GM23338 (cell line): ENCODE measurements around the gene MYL4. TPM values are rescaled to one million over a fixed set of nuclear protein-coding genes. Genes with fewer than 3 reads are reported as not detected.

ENCODE experiments used
- ATAC-seq: fragments of 200-7000 bp; cut with Tn5 transposase; 3 replicates; pipeline ENCODE4 v1.9.1; 2020
- DNase-seq: peaks from one replicate; pipeline ENCODE4 v3.0.0-alpha.2; 2015; ENCODE audit warnings: low spot score
- H2AFZ ChIP-seq: fragments of 200-600 bp; sonication (generic); 2 replicates; pipeline ENCODE4 v1.8.0; 2016; ENCODE audit warnings: antibody characterized with exemption, mild to moderate bottlenecking, moderate library complexity
- H3F3A ChIP-seq: fragments of 200-600 bp; sonication (generic); replicated peaks from 2 replicates; pipeline ENCODE4 v1.8.0; 2017; ENCODE audit warnings: antibody characterized with exemption, mixed run types, low read depth
- H3K27ac ChIP-seq: fragments of 200-600 bp; sonication (generic); 2 replicates; pipeline ENCODE4 v1.6.1; 2016; ENCODE audit warnings: low read depth
- H3K27me3 ChIP-seq: fragments of 200-600 bp; sonication (generic); 2 replicates; pipeline ENCODE4 v1.8.0; 2016; ENCODE audit warnings: mild to moderate bottlenecking, mixed run types, moderate library complexity; ENCODE audit not compliant: insufficient read depth
- H3K36me3 ChIP-seq: fragments of 200-600 bp; sonication (generic); 2 replicates; pipeline ENCODE4 v1.8.0; 2016; ENCODE audit warnings: mild to moderate bottlenecking; ENCODE audit not compliant: insufficient read depth
- H3K4me1 ChIP-seq: fragments of 200-600 bp; sonication (generic); 2 replicates; pipeline ENCODE4 v1.8.0; 2016; ENCODE audit warnings: mild to moderate bottlenecking, moderate library complexity; ENCODE audit not compliant: insufficient read depth
- H3K4me2 ChIP-seq: fragments of 200-600 bp; sonication (generic); 2 replicates; pipeline ENCODE4 v1.7.1; 2017; ENCODE audit warnings: mixed run types
- H3K4me3 ChIP-seq: fragments of 200-600 bp; sonication (generic); 2 replicates; pipeline ENCODE4 v1.6.1; 2016; ENCODE audit warnings: mixed run types
- H3K79me2 ChIP-seq: fragments of 200-600 bp; sonication (generic); replicated peaks from 2 replicates; pipeline ENCODE4 v1.8.0; 2017; ENCODE audit warnings: mild to moderate bottlenecking; ENCODE audit not compliant: insufficient read depth
- H3K9me2 ChIP-seq: fragments of 200-600 bp; sonication (generic); 2 replicates; pipeline ENCODE4 v1.8.0; 2017; ENCODE audit not compliant: insufficient read depth
- H4K20me1 ChIP-seq: fragments of 200-600 bp; sonication (generic); replicated peaks from 2 replicates; pipeline ENCODE4 v1.8.0; 2017; ENCODE audit warnings: mild to moderate bottlenecking; ENCODE audit not compliant: insufficient read depth
- H3K27ac Mint-ChIP-seq: 2 replicates; pipeline ENCODE4 v1.8.0; 2020; ENCODE audit warnings: inconsistent platforms, mild to moderate bottlenecking, moderate library complexity, mixed read lengths
- H3K27me3 Mint-ChIP-seq: 3 replicates; pipeline ENCODE4 v1.8.0; 2022; ENCODE audit warnings: low read depth, mild to moderate bottlenecking, moderate library complexity, mixed read lengths, inconsistent platforms; ENCODE audit not compliant: insufficient read depth, poor library complexity
- H3K36me3 Mint-ChIP-seq: 3 replicates; pipeline ENCODE4 v1.8.0; 2021; ENCODE audit warnings: low read depth, mild to moderate bottlenecking, inconsistent platforms, moderate library complexity, mixed read lengths
- H3K4me1 Mint-ChIP-seq: 3 replicates; pipeline ENCODE4 v1.8.0; 2020; ENCODE audit warnings: mild to moderate bottlenecking, inconsistent platforms, mixed read lengths
- H3K4me3 Mint-ChIP-seq: 3 replicates; pipeline ENCODE4 v1.8.0; 2021; ENCODE audit warnings: moderate library complexity, mild to moderate bottlenecking, inconsistent platforms, mixed read lengths
- H3K9me3 Mint-ChIP-seq: 3 replicates; pipeline ENCODE4 v1.8.0; 2020; ENCODE audit warnings: moderate library complexity, mild to moderate bottlenecking, inconsistent platforms, mixed read lengths
- CREB1 ChIP-seq: fragments of 250-450 bp; sonication (Bioruptor Pico); IDR thresholded peaks from 2 replicates; pipeline ENCODE4 v1.5.0; 2020; ENCODE audit warnings: low read depth, mild to moderate bottlenecking, moderate library complexity
- EZH2 ChIP-seq: fragments of 200-600 bp; sonication (generic); IDR thresholded peaks from one replicate; pipeline ENCODE4 v1.8.0; 2017; ENCODE audit warnings: antibody characterized with exemption, mild to moderate bottlenecking, low read depth; ENCODE audit not compliant: unreplicated experiment
- JUNB ChIP-seq: IDR thresholded peaks from one replicate; pipeline ENCODE4 v1.6.1; 2016; ENCODE audit warnings: antibody characterized with exemption; ENCODE audit not compliant: unreplicated experiment
- NANOG ChIP-seq: IDR thresholded peaks from 2 replicates; pipeline ENCODE4 v1.6.1; 2016; ENCODE audit warnings: antibody characterized with exemption, borderline replicate concordance
- STAT1 ChIP-seq: IDR thresholded peaks from one replicate; pipeline ENCODE4 v1.6.1; 2016; ENCODE audit warnings: antibody characterized with exemption; ENCODE audit not compliant: unreplicated experiment
- ZNF114 ChIP-seq: fragments of 250-450 bp; sonication (Bioruptor Pico); IDR thresholded peaks from 2 replicates; pipeline ENCODE4 v1.5.0; 2020; ENCODE audit warnings: mild to moderate bottlenecking, moderate library complexity
- ZNF331 ChIP-seq: fragments of 250-450 bp; sonication (Bioruptor Pico); IDR thresholded peaks from 2 replicates; pipeline ENCODE4 v1.5.0; 2020; ENCODE audit warnings: low read depth, mild to moderate bottlenecking, moderate library complexity
- polyA plus RNA-seq: library from polyadenylated mRNA; unstranded; fragments of >200 nt; fragmentation: Nextera tagmentation; extraction: Ambion mirVana; gene quantifications from 2 replicates; pipeline ENCODE4 v1.2.1, GENCODE V29; 2016
- total RNA-seq: library from RNA; depleted of rRNA; stranded (reverse); fragments of >200 nt; shearing (Covaris generic); gene quantifications from 2 replicates; pipeline ENCODE4 v1.2.3, GENCODE V29; 2014
- TF ChIP-seq, protein P1 (sequence below): fragments of 250-450 bp; sonication (Bioruptor Pico); IDR thresholded peaks from 2 replicates; pipeline ENCODE4 v1.5.0; 2020; ENCODE audit warnings: mild to moderate bottlenecking, moderate library complexity
- TF ChIP-seq, protein P2 (sequence below), 2 experiments: fragments of 200-600 bp in 1 of 2; sonication (generic) in 1 of 2; conservative IDR thresholded peaks; 2 replicates each; pipeline versions ENCODE4 v1.5.1 to v1.6.1; 2016 to 2017; ENCODE audit warnings: antibody characterized with exemption in 2 of 2, low read depth in 2 of 2, mild to moderate bottlenecking in 2 of 2, moderate library complexity in 1 of 2
- TF ChIP-seq, protein P3 (sequence below): IDR thresholded peaks from 2 replicates; pipeline ENCODE4 v1.6.1; 2016; ENCODE audit warnings: antibody characterized with exemption

MYL4 gene
- total and polyA plus RNA-seq, 2 experiments from 2014 or later: 0.44 TPM; not detected in 1

DNA sequence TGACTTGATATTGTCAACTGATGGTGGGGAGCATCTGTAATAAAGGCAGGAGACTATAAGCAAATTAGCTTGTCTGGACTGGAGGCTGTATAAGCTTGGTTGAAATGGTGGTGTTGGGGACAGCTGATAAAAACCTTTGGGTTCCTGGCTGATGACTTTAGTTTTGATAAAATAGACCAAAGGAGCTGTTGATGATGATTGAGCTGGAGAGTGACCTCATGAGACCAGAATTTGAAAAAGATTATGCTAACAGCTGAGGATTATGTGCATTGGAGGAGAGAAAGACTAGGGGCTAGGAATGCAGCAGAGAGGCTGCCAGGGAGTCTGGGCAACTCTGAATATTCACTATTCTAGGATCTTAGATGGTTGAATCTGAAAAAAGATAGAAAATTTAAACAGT is 11.3 kb upstream of the MYL4 start:
- no peak overlapping the region for H3K4me3 Mint-ChIP-seq
- Histone ChIP-seq H2AFZ (no peak overlapping the region), H3K27ac (no peak overlapping the region), H4K20me1 (no peaks in the 10 kb centered on the region), H3K79me2 (no peaks in the 10 kb centered on the region), H3K36me3 (no peaks in the 10 kb centered on the region), H3K27me3 (no peaks in the 10 kb centered on the region), H3F3A (no peaks in the 10 kb centered on the region), H3K4me1 (no peaks in the 10 kb centered on the region), H3K4me2 (no peak overlapping the region), H3K4me3 (no peak overlapping the region), H3K9me2 (no peaks in the 10 kb centered on the region)
- no peaks in the 10 kb centered on the region; the same call in 2 of the 3 replicates for H3K9me3 Mint-ChIP-seq
- no peaks in the 10 kb centered on the region for H3K4me1 Mint-ChIP-seq
- TF ChIP-seq STAT1: no peak
- H3K27me3 Mint-ChIP-seq: peaks cover 7% of the 10 kb centered on the region
- H3K36me3 Mint-ChIP-seq: no peaks in the 10 kb centered on the region; the same call in 2 of the 3 replicates
- H3K27ac Mint-ChIP-seq: no peak overlapping the region
- DNase-seq: no peak
- ATAC-seq: no peak

DNA sequence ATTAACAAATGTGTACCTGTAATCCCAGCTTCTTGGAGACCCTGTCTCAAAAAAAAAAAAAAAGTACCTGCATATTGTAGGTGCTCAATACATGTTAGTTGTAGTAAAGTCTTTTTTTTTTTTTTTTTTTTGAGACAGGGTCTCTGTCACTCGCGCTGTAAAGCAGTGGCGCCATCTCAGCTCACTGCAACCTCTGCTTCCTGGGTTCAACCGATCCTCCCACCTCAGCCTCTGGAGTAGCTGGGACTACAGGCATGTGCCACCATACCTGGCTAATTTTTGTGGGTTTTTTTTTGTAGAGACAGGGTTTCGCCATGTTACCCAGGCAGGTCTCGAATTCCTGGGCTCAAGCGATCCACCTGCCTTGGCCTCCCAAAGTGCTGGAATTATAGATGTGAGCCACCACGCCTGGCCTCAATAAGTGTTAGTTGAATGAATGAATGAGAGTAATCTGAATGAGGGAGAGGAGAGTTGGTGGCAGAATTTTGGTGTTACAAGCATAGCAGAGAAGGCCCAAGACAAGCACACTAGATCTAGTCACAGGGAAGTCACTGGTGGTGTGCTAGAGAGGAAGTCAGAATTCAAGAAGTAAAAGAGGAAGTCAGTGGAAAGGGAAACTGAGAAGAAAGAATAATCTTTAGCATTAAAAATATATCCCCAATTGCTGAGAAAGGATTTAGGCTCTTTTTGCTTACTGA is 9.4 kb upstream of the MYL4 start:
- TF ChIP-seq, protein P1, sequence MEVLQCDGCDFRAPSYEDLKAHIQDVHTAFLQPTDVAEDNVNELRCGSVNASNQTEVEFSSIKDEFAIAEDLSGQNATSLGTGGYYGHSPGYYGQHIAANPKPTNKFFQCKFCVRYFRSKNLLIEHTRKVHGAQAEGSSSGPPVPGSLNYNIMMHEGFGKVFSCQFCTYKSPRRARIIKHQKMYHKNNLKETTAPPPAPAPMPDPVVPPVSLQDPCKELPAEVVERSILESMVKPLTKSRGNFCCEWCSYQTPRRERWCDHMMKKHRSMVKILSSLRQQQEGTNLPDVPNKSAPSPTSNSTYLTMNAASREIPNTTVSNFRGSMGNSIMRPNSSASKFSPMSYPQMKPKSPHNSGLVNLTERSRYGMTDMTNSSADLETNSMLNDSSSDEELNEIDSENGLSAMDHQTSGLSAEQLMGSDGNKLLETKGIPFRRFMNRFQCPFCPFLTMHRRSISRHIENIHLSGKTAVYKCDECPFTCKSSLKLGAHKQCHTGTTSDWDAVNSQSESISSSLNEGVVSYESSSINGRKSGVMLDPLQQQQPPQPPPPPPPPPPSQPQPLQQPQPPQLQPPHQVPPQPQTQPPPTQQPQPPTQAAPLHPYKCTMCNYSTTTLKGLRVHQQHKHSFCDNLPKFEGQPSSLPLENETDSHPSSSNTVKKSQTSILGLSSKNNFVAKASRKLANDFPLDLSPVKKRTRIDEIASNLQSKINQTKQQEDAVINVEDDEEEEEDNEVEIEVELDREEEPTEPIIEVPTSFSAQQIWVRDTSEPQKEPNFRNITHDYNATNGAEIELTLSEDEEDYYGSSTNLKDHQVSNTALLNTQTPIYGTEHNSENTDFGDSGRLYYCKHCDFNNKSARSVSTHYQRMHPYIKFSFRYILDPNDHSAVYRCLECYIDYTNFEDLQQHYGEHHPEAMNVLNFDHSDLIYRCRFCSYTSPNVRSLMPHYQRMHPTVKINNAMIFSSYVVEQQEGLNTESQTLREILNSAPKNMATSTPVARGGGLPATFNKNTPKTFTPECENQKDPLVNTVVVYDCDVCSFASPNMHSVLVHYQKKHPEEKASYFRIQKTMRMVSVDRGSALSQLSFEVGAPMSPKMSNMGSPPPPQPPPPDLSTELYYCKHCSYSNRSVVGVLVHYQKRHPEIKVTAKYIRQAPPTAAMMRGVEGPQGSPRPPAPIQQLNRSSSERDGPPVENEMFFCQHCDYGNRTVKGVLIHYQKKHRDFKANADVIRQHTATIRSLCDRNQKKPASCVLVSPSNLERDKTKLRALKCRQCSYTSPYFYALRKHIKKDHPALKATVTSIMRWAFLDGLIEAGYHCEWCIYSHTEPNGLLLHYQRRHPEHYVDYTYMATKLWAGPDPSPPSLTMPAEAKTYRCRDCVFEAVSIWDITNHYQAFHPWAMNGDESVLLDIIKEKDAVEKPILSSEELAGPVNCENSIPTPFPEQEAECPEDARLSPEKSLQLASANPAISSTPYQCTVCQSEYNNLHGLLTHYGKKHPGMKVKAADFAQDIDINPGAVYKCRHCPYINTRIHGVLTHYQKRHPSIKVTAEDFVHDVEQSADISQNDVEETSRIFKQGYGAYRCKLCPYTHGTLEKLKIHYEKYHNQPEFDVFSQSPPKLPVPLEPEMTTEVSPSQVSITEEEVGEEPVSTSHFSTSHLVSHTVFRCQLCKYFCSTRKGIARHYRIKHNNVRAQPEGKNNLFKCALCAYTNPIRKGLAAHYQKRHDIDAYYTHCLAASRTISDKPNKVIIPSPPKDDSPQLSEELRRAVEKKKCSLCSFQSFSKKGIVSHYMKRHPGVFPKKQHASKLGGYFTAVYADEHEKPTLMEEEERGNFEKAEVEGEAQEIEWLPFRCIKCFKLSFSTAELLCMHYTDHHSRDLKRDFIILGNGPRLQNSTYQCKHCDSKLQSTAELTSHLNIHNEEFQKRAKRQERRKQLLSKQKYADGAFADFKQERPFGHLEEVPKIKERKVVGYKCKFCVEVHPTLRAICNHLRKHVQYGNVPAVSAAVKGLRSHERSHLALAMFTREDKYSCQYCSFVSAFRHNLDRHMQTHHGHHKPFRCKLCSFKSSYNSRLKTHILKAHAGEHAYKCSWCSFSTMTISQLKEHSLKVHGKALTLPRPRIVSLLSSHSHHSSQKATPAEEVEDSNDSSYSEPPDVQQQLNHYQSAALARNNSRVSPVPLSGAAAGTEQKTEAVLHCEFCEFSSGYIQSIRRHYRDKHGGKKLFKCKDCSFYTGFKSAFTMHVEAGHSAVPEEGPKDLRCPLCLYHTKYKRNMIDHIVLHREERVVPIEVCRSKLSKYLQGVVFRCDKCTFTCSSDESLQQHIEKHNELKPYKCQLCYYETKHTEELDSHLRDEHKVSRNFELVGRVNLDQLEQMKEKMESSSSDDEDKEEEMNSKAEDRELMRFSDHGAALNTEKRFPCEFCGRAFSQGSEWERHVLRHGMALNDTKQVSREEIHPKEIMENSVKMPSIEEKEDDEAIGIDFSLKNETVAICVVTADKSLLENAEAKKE (CRISPR knock-in tag): no peak
- TF ChIP-seq, protein P2, sequence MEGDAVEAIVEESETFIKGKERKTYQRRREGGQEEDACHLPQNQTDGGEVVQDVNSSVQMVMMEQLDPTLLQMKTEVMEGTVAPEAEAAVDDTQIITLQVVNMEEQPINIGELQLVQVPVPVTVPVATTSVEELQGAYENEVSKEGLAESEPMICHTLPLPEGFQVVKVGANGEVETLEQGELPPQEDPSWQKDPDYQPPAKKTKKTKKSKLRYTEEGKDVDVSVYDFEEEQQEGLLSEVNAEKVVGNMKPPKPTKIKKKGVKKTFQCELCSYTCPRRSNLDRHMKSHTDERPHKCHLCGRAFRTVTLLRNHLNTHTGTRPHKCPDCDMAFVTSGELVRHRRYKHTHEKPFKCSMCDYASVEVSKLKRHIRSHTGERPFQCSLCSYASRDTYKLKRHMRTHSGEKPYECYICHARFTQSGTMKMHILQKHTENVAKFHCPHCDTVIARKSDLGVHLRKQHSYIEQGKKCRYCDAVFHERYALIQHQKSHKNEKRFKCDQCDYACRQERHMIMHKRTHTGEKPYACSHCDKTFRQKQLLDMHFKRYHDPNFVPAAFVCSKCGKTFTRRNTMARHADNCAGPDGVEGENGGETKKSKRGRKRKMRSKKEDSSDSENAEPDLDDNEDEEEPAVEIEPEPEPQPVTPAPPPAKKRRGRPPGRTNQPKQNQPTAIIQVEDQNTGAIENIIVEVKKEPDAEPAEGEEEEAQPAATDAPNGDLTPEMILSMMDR (conservative IDR thresholded peaks at IDR 0.05; ENCODE audit: low read depth in 2 of 2): no peak
- TF ChIP-seq STAT1 (no peak), JUNB (no peak), CREB1 (no peak), EZH2 (no peak), ZNF114 (no peak), NANOG (no peak), ZNF331 (CRISPR knock-in tag) (no peak)
- TF ChIP-seq, protein P3, sequence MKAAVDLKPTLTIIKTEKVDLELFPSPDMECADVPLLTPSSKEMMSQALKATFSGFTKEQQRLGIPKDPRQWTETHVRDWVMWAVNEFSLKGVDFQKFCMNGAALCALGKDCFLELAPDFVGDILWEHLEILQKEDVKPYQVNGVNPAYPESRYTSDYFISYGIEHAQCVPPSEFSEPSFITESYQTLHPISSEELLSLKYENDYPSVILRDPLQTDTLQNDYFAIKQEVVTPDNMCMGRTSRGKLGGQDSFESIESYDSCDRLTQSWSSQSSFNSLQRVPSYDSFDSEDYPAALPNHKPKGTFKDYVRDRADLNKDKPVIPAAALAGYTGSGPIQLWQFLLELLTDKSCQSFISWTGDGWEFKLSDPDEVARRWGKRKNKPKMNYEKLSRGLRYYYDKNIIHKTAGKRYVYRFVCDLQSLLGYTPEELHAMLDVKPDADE: no peak
- H3F3A ChIP-seq: no peaks in the 10 kb centered on the region
- Mint-ChIP-seq H3K27me3 (peaks cover 7% of the 10 kb centered on the region), H3K9me3 (no peaks in the 10 kb centered on the region), H3K27ac (no peak overlapping the region), H3K4me1 (peaks cover 5% of the 10 kb centered on the region; the same call in 1 of the 3 replicates), H3K36me3 (no peaks in the 10 kb centered on the region; the same call in 2 of the 3 replicates), H3K4me3 (no peak overlapping the region)
- H3K79me2 ChIP-seq: no peaks in the 10 kb centered on the region
- no peaks in the 10 kb centered on the region for H3K27me3 ChIP-seq
- no peak overlapping the region for H3K4me3 ChIP-seq
- no peaks in the 10 kb centered on the region for H3K9me2 ChIP-seq
- no peaks in the 10 kb centered on the region for H4K20me1 ChIP-seq
- H3K4me2 ChIP-seq: no peak overlapping the region
- ATAC-seq (no peak), DNase-seq (no peak)
- no peak overlapping the region for H3K27ac ChIP-seq
- no peaks in the 10 kb centered on the region for H3K36me3 ChIP-seq
- H2AFZ ChIP-seq: no peak overlapping the region
- 0 out of 2 replicates have a peak, but pooled peaks cover 4% of the 10 kb centered on the region for H3K4me1 ChIP-seq
